ENCODE measurements around the gene TXNDC2.

DNA sequence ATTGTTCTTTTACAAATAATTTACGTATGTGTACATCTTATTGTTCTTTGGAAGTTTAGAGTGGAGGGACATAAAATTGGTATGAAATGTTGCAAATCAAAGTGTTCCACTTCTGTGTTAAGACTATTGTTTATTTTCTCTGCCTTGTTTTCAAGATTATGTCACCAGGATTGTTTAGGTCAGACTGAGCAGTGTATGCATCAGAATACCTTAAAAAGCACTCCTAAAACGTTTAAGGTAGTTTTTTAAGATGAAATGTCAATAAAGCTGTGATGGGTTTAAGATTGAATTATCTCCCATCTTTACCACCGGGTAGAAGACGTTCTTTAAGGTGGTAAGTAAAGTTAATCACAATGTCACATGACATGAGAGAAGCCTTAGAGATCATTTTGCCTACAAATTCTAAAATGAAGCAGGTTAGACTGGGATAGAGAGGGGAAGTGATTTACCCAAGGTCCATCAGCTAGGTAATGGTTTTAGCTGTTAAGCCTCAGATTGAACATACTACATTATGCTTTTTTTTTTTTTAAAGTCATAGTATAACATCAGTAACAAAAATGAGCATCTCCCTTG is 38.7 kb downstream of the TXNDC2 start:
- TF ChIP-seq POLR2AphosphoS5 (IDR thresholded peaks at IDR 0.05; ENCODE audit: borderline replicate concordance, low read depth, low read length) (no peak), EZH2 (IDR thresholded peaks at IDR 0.05) (no peak)

Data from SK-N-MC (cell line).